OCI-LY1 (cell line): ENCODE results near the gene KCNT1.

ENCODE experiments used
- H2AFZ ChIP-seq: fragments of 200-600 bp; sonication (generic), shearing (Covaris generic); 2 replicates; pipeline ENCODE4 v1.6.0; 2014; ENCODE audit warnings: antibody characterized with exemption, mild to moderate bottlenecking, low read length
- H3F3A ChIP-seq: fragments of 200-600 bp; sonication (generic), shearing (Covaris generic); 2 replicates; pipeline ENCODE4 v1.6.0; 2014; ENCODE audit warnings: mild to moderate bottlenecking, antibody characterized with exemption, low read length, moderate library complexity; ENCODE audit not compliant: insufficient read depth
- H3K27ac ChIP-seq: fragments of 200-600 bp; sonication (generic); 2 replicates; pipeline ENCODE4 v1.5.1; 2014; ENCODE audit warnings: low read length, mixed run types, mild to moderate bottlenecking, low read depth; ENCODE audit not compliant: poor library complexity, severe bottlenecking
- H3K27me3 ChIP-seq: fragments of 200-600 bp; sonication (generic); 2 replicates; pipeline ENCODE4 v1.6.0; 2014; ENCODE audit warnings: antibody characterized with exemption, mild to moderate bottlenecking, low read length, moderate library complexity; ENCODE audit not compliant: insufficient read depth
- H3K36me3 ChIP-seq: fragments of 200-600 bp; sonication (generic); 2 replicates; pipeline ENCODE4 v1.6.1; 2014; ENCODE audit warnings: mild to moderate bottlenecking, antibody characterized with exemption, low read length, moderate library complexity, mixed read lengths; ENCODE audit not compliant: insufficient read depth
- H3K4me1 ChIP-seq: fragments of 200-600 bp; sonication (generic); 2 replicates; pipeline ENCODE4 v1.5.1; 2014; ENCODE audit warnings: mild to moderate bottlenecking, low read length, moderate library complexity; ENCODE audit not compliant: insufficient read depth, severe bottlenecking
- H3K4me2 ChIP-seq: fragments of 200-600 bp; sonication (generic), shearing (Covaris generic); 2 replicates; pipeline ENCODE4 v1.6.1; 2014; ENCODE audit warnings: low read length
- H3K4me3 ChIP-seq: fragments of 200-600 bp; sonication (generic); 2 replicates; pipeline ENCODE4 v1.5.1; 2014; ENCODE audit warnings: low read length, low read depth, mild to moderate bottlenecking, mixed read lengths; ENCODE audit not compliant: poor library complexity, severe bottlenecking
- H3K79me2 ChIP-seq: fragments of 200-600 bp; shearing (Covaris generic); 2 replicates; pipeline ENCODE4 v1.6.1; 2016; ENCODE audit warnings: mixed run types, low read length, mixed read lengths; ENCODE audit not compliant: insufficient read depth
- H3K9ac ChIP-seq: fragments of 200-600 bp; sonication (generic), shearing (Covaris generic); 2 replicates; pipeline ENCODE4 v1.6.1; 2014; ENCODE audit warnings: mild to moderate bottlenecking, low read length, mixed read lengths
- H3K9me2 ChIP-seq: fragments of 200-600 bp; sonication (generic), shearing (Covaris generic); 2 replicates; pipeline ENCODE4 v1.6.1; 2014; ENCODE audit warnings: low read depth, mild to moderate bottlenecking, low read length, mixed read lengths
- H3K9me3 ChIP-seq: fragments of 200-600 bp; shearing (Covaris generic); 2 replicates; pipeline ENCODE4 v1.6.1; 2014; ENCODE audit warnings: low read length, mixed read lengths
- H4K20me1 ChIP-seq: fragments of 200-600 bp; sonication (generic), shearing (Covaris generic); 2 replicates; pipeline ENCODE4 v1.6.0; 2016; ENCODE audit warnings: mild to moderate bottlenecking, low read length; ENCODE audit not compliant: insufficient read depth
- EZH2 ChIP-seq: fragments of 200-600 bp; sonication (generic), shearing (Covaris generic); IDR thresholded peaks from 2 replicates; pipeline ENCODE4 v1.8.0; 2017; ENCODE audit warnings: borderline replicate concordance, mixed run types, mild to moderate bottlenecking, antibody characterized with exemption, low read length, moderate library complexity, mixed read lengths
- TF ChIP-seq, protein P1 (sequence below): fragments of 200-600 bp; sonication (generic), shearing (Covaris generic); IDR thresholded peaks from 2 replicates; pipeline ENCODE4 v1.5.1; 2017; ENCODE audit warnings: mild to moderate bottlenecking, antibody characterized with exemption, low read length, moderate library complexity, mixed read lengths

The KCNT1 gene

DNA sequence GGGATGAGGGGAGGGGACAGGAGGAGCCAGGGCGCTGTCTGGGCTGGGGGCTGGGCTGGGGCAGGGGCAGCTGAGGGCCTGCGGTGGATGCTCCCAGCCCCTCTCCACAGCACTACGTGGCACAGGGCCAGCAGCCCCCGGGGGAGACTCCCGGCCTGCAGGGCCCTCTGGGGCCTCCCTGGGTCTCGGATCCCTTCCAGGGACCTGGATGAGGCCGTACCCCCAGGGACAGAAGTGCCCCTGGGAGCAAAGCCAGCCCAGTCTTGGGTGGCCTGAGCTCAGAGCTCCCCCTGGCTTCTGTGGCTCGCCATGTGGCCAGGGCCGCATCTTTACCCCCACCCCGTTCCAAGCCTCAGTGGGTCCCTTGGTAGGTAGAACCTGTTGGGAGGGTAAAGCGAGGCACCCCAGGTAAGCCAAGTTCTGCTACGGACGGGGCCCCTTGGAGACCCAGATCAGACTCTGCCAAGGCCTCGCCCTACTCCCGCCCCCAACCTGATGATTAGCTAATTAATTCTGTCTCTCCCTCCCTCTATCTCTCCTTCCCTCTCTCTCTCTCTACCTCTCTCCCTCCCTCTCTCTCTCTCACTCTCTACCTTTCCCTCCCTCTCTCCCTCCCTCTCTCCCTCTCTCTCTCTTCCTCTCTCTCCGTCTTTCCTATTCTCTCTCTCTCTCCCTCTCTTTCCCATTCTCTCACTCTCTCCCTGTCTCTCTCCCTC, 24.3 kb downstream of the KCNT1 start:
- Histone ChIP-seq H3F3A (no peaks in the 10 kb centered on the region), H3K9ac (no peak overlapping the region), H3K4me1 (no peaks in the 10 kb centered on the region), H3K27me3 (no peaks in the 10 kb centered on the region), H2AFZ (no peak overlapping the region), H3K4me2 (no peak overlapping the region), H3K27ac (no peak overlapping the region), H3K9me2 (no peaks in the 10 kb centered on the region), H3K36me3 (no peaks in the 10 kb centered on the region), H3K9me3 (no peaks in the 10 kb centered on the region), H4K20me1 (no peaks in the 10 kb centered on the region), H3K79me2 (no peaks in the 10 kb centered on the region), H3K4me3 (no peak overlapping the region)
- no peak for TF ChIP-seq EZH2
- TF ChIP-seq, protein P1, sequence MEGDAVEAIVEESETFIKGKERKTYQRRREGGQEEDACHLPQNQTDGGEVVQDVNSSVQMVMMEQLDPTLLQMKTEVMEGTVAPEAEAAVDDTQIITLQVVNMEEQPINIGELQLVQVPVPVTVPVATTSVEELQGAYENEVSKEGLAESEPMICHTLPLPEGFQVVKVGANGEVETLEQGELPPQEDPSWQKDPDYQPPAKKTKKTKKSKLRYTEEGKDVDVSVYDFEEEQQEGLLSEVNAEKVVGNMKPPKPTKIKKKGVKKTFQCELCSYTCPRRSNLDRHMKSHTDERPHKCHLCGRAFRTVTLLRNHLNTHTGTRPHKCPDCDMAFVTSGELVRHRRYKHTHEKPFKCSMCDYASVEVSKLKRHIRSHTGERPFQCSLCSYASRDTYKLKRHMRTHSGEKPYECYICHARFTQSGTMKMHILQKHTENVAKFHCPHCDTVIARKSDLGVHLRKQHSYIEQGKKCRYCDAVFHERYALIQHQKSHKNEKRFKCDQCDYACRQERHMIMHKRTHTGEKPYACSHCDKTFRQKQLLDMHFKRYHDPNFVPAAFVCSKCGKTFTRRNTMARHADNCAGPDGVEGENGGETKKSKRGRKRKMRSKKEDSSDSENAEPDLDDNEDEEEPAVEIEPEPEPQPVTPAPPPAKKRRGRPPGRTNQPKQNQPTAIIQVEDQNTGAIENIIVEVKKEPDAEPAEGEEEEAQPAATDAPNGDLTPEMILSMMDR = no peak

DNA sequence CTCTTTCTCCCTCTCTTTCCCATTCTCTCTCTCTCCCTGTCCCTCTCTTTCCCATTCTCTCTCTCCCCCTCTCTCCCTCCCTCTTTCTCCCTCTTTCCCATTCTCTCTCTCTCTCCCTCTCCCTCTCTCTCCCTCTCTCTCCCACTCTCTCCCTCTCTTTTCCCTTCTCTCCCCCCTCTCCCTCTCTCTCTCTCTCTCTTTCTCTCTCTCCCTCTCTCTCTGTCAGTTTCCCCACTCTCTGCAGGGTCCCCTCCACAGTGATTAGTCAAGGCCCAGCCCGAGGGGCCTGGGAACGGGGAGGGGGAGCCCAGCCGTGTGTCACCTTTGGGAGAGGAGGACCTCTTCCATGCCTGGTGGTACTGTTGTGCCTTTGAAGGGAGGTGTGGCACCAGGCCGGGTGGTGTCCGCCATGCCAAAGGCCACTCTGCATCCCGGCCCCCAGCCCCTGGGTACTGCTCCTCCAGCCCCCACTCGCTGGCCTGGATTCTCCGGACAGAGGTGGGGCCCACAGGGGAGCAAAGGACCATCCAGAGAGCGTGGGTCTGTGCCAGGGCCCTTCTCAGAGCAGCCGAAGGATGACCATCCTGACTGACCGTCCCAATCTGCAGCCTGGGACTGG, 25.4 kb downstream of the KCNT1 start:
- H3K27me3 ChIP-seq = no peaks in the 10 kb centered on the region
- no peaks in the 10 kb centered on the region for H3K36me3 ChIP-seq
- H3F3A ChIP-seq = no peaks in the 10 kb centered on the region
- no peak overlapping the region for H3K4me3 ChIP-seq
- H3K79me2 ChIP-seq = no peaks in the 10 kb centered on the region
- no peaks in the 10 kb centered on the region for H3K4me1 ChIP-seq
- no peak for TF ChIP-seq EZH2
- TF ChIP-seq, protein P1 = no peak
- H3K9ac ChIP-seq = no peak overlapping the region
- no peak overlapping the region for H2AFZ ChIP-seq
- no peak overlapping the region for H3K27ac ChIP-seq
- H4K20me1 ChIP-seq = no peaks in the 10 kb centered on the region
- H3K9me3 ChIP-seq = no peaks in the 10 kb centered on the region
- no peaks in the 10 kb centered on the region for H3K9me2 ChIP-seq
- H3K4me2 ChIP-seq = no peak overlapping the region

DNA sequence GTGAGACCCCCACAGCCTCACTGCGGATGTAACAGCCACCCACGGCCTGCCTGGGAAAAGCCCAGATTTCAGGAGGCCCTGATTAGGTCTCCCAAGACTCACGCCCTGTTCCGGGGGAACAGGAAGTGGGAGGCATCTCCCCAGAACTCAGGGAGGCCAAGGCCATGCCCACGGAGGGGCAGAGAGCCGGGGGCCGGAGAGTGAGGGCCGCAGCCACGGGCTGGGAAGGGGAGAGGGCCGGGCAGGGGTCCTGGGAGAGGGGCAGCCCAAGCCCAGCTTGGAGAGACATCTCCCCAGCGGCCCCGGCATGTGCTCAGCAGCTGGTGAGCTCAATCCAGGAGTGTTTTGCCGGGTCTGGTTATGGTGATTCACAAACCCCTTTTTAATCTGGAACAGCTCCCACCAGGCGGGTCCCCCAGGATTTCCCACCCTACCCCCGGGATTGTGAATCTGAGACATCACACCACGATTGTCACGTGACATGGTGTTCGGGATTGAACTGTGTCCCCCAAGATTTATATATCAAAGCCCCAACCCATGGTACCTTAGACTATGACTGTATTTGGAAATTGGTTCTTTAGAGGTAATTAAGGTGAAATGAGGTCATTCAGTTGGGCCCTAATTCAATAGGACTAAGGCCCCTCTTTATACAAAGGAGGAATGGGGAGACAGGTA, 26.6 kb downstream of the KCNT1 start:
- H3K27me3 ChIP-seq = no peaks in the 10 kb centered on the region
- TF ChIP-seq, protein P1 = no peak
- no peak for TF ChIP-seq EZH2
- H3K9me2 ChIP-seq = no peaks in the 10 kb centered on the region
- H3K4me2 ChIP-seq = no peak overlapping the region
- H4K20me1 ChIP-seq = no peaks in the 10 kb centered on the region
- no peaks in the 10 kb centered on the region for H3K36me3 ChIP-seq
- no peak overlapping the region for H2AFZ ChIP-seq
- no peak overlapping the region for H3K4me3 ChIP-seq
- no peak overlapping the region for H3K27ac ChIP-seq
- no peaks in the 10 kb centered on the region for H3K4me1 ChIP-seq
- H3K79me2 ChIP-seq = no peaks in the 10 kb centered on the region
- no peak overlapping the region for H3K9ac ChIP-seq
- no peaks in the 10 kb centered on the region for H3F3A ChIP-seq
- no peaks in the 10 kb centered on the region for H3K9me3 ChIP-seq
